Measurements from ENCODE around the gene C6orf136. TPM values are rescaled to one million over a fixed set of nuclear protein-coding genes. Genes with fewer than 3 reads are reported as not detected.

C6orf136 gene
- total and polyA plus RNA-seq, 8 donors: 10.7 to 18.1 (median 15.2) TPM

- Histone ChIP-seq H3K4me3 (peak within 1 kb of the TSS; percentile 53 to 91), H3K36me3 (peaks cover 0 to 20% of the 10 kb centered on the region in 2 donors), H3K4me1 (peaks cover 18 to 50% of the 10 kb centered on the region in 2 donors), H3K27me3 (no peaks in the 10 kb centered on the region), H3K27ac (peak within 1 kb of the TSS; percentile 96 to 97), H3K9me3 (no peaks in the 10 kb centered on the region)
- no peak for TF ChIP-seq CTCF (IDR thresholded peaks at IDR 0.05)
- DNase-seq (peak in 3 of 4 donors; percentile 81 to 96 (median 89)), ATAC-seq (peak; percentile 64)
- intact Hi-C loops (cut with DNase I): loop anchor here in 1 of 2 donors (10.0 kb wide), 1 partner anchor 49 kb away; no protein-coding TSS in a partner anchor
Measured at GRCh38 chr6:30686009-30686907, 39.3 kb downstream of the C6orf136 start, which contains the start of gene PPP1R18. PPP1R18 (minus strand) TSS chr6:30686645; CDS start chr6:30686018, 627 bp downstream.

DNA sequence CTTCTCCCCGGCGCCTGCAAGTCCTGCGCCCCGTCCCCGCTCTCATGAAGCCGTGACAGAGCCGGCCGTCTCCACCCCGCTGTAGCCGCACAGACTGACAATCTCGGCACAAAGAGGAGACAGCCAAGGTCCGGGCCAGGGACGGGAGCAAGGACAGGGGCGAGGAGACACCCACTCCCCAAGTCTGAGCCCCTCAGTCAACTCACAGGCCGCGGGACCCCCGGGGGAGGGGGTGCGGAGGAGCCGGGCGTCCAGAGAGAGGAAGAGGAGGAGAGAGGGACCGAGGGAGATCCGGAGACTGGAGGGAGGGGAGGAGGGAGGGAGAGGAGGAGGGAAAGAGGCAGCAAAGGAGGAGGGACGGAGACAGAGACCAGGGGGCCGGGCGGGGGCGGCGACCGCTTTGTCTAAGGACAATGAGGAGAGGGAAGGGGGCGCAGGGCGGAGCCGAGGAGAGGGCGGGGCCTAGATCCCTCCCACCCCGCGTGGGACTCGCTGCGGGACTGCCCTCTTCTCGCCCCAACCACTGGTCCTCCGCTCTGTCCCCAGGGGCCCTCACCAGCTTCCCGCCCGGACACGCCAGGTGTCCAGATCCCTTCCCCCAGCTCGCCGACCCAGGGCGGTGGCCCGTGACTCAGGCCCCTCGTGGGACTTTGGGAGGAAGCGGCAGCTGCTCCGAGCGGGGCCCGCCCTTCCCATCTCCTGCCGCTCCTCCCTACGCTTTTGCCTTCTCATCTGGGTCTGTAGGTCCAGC lies 40.1 kb downstream of the C6orf136 start:
- peaks cover 14 to 45% of the 10 kb centered on the region in 2 donors for H3K4me1 ChIP-seq
- ATAC-seq: peak; percentile 71
- no peaks in the 10 kb centered on the region for H3K27me3 ChIP-seq
- peak overlapping the region; percentile 53 to 91 for H3K4me3 ChIP-seq
- intact Hi-C loops (cut with DNase I): loop anchor here in 1 of 2 donors (10.0 kb wide), 1 partner anchor 48 kb away; no protein-coding TSS in a partner anchor
- peak overlapping the region; percentile 96 to 97 for H3K27ac ChIP-seq
- peaks cover 0 to 14% of the 10 kb centered on the region in 2 donors for H3K36me3 ChIP-seq
- DNase-seq: peak; percentile 90 to 99 (median 96)
- no peak for TF ChIP-seq CTCF (IDR thresholded peaks at IDR 0.05)
- no peaks in the 10 kb centered on the region for H3K9me3 ChIP-seq

DNA sequence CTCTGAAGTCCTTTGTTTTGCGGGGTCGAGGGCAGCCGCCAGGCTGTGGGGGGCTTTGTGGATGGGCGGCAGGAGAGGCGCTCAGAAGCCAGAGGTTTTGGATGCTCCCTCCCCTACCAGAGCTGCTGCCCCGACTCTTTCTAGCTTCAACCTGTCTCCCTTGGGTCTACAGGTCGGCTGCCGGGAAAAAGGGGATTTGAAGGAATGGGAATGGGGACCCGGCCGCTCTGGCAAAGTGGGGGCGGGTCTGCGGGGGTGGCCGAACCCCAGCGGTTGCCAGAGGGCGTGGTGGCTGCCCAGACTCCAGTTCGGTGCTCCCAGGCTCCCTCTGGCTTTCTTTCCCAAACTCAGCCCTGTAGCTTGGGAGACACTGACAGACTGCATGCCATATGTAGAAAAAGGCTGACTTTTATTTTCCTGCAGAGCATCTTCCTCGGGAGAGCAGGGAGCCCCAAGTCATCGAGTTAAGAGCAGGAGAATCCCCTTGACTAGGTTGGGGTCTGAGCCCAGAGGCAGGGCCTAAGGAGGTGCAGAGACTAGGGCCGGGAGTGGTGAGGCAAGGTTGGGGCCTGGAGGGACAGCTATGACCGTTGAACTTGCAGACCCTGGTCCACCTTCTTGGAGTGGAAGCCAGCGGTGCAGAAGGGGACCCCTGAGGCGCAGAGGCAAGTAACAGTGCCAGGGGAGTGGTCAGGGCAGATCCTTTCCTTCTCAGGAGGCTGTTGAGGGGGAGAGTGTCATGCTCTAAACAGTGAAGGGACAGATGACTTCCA lies 40.9 kb downstream of the C6orf136 start:
- Histone ChIP-seq H3K4me3 (peak overlapping the region; percentile 53 to 91), H3K4me1 (peaks cover 14 to 42% of the 10 kb centered on the region in 2 donors), H3K9me3 (no peaks in the 10 kb centered on the region), H3K27me3 (no peaks in the 10 kb centered on the region), H3K36me3 (peaks cover 0 to 14% of the 10 kb centered on the region in 2 donors), H3K27ac (peak overlapping the region; percentile 96 to 97)
- no peak for TF ChIP-seq CTCF (IDR thresholded peaks at IDR 0.05)
- DNase-seq (peak in 2 of 4 donors; percentile 52 to 61), ATAC-seq (no peak)
- intact Hi-C loops (cut with DNase I): loop anchor here in 1 of 2 donors (10.0 kb wide), 1 partner anchor 47 kb away; no protein-coding TSS in a partner anchor

DNA sequence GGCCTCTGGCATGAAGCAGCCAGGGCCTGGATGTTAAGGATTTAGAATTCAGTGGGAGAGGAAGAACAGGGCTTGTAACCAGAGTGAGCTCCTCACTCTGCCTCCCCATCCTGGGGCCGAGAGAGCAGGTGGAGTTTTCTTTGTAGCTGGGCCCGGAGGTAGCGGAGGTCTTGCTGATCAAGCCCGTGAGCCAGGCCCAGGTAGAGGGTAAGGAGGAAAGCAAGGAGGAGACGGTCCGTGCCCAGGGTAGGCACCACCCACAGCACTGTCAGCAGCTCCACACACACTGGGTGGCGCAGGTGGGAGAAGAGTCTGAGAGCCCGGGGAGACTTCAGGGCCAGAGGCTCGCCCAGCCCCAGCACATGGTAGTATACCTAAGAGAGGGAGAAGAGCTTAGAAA lies 41.6 kb downstream of the C6orf136 start:
- TF ChIP-seq CTCF (IDR thresholded peaks at IDR 0.05): no peak
- intact Hi-C loops (cut with DNase I): loop anchor here in 1 of 2 donors (10.0 kb wide), 1 partner anchor 46 kb away; no protein-coding TSS in a partner anchor
- ATAC-seq (no peak), DNase-seq (no peak)
- Histone ChIP-seq H3K4me1 (peaks cover 14 to 42% of the 10 kb centered on the region in 2 donors), H3K36me3 (peaks cover 0 to 14% of the 10 kb centered on the region in 2 donors), H3K4me3 (peak overlapping the region in 1 of 2 donors; percentile 91), H3K9me3 (no peaks in the 10 kb centered on the region), H3K27me3 (no peaks in the 10 kb centered on the region), H3K27ac (peak overlapping the region; percentile 96 to 97)

Data from left lung (tissue), 10 donors.